Activated CD4-positive, CD25-positive, alpha-beta regulatory T cell (primary cell): Measurements from ENCODE around the gene PTDSS2.

Experiments used
- DNase-seq, 4 experiments: peaks; one replicate each; lab custom pipeline; 2025; lab: John Stamatoyannopoulos, UW

Gene PTDSS2

GRCh38 chr11:492427-493226 lies 42.5 kb downstream of the PTDSS2 start:
- no peak for DNase-seq

GRCh38 chr11:494761-495536 lies 44.9 kb downstream of the PTDSS2 start:
- no peak for DNase-seq

- no peak for DNase-seq
These were observed 45.5 kb downstream of the PTDSS2 start for GRCh38 chr11:495537-495931.

GRCh38 chr11:496834-497564 lies 46.9 kb downstream of the PTDSS2 start:
- DNase-seq: no peak

- DNase-seq: no peak
These were observed 47.7 kb downstream of the PTDSS2 start for GRCh38 chr11:497565-498296.

GRCh38 chr11:498297-499181 lies 48.5 kb downstream of the PTDSS2 start:
- no peak for DNase-seq

GRCh38 chr11:499201-500076 lies 49.4 kb downstream of the PTDSS2 start:
- DNase-seq: no peak

GRCh38 chr11:501001-501682 lies 51.1 kb downstream of the PTDSS2 start:
- no peak for DNase-seq

- DNase-seq: no peak
These were observed 51.7 kb downstream of the PTDSS2 start for GRCh38 chr11:501683-502287.

GRCh38 chr11:502288-503178 lies 52.5 kb downstream of the PTDSS2 start:
- no peak for DNase-seq

GRCh38 chr11:503179-503981 lies 53.3 kb downstream of the PTDSS2 start:
- no peak for DNase-seq

GRCh38 chr11:504053-504993 lies 54.2 kb downstream of the PTDSS2 start:
- no peak for DNase-seq

- DNase-seq: no peak
These were observed 54.9 kb downstream of the PTDSS2 start for GRCh38 chr11:504994-505344.

GRCh38 chr11:506238-506994 lies 56.3 kb downstream of the PTDSS2 start:
- peak; percentile 92 to 97 (median 95) for DNase-seq
